H9 (cell line): ENCODE results near the gene SMYD2. TPM values are rescaled to one million over a fixed set of nuclear protein-coding genes. Genes with fewer than 3 reads are reported as not detected.

Source experiments
- DNase-seq: peaks from one replicate; pipeline ENCODE4 v3.0.0-alpha.2; 2017
- H2AFZ ChIP-seq: one replicate; pipeline ENCODE4 v1.6.1; 2013; ENCODE audit warnings: mild to moderate bottlenecking, low read length, control low read depth, moderate library complexity
- H2AK5ac ChIP-seq: 2 replicates; pipeline ENCODE4 v1.6.1; 2013; ENCODE audit warnings: low read length, control low read depth, mixed read lengths; ENCODE audit not compliant: insufficient read length
- H2BK120ac ChIP-seq: one replicate; pipeline ENCODE4 v1.6.1; 2013; ENCODE audit warnings: low read depth, mild to moderate bottlenecking, low read length, control low read depth, inconsistent platforms; ENCODE audit not compliant: poor library complexity, severe bottlenecking
- H2BK12ac ChIP-seq: 2 replicates; pipeline ENCODE4 v1.6.1; 2013; ENCODE audit warnings: low read length, control low read depth, mixed read lengths, low read depth; ENCODE audit not compliant: insufficient read length
- H2BK15ac ChIP-seq: 2 replicates; pipeline ENCODE4 v1.6.1; 2013; ENCODE audit warnings: low read depth, low read length, control low read depth
- H2BK20ac ChIP-seq: one replicate; pipeline ENCODE4 v1.6.1; 2013; ENCODE audit warnings: low read depth, mild to moderate bottlenecking, low read length, control low read depth, inconsistent platforms; ENCODE audit not compliant: poor library complexity, severe bottlenecking
- H2BK5ac ChIP-seq: 2 replicates; pipeline ENCODE4 v1.6.1; 2013; ENCODE audit warnings: low read length, control low read depth, mixed read lengths; ENCODE audit not compliant: insufficient read length
- H3K14ac ChIP-seq: 2 replicates; pipeline ENCODE4 v1.6.1; 2013; ENCODE audit warnings: low read length, control low read depth; ENCODE audit not compliant: insufficient read depth
- H3K18ac ChIP-seq: 2 replicates; pipeline ENCODE4 v1.6.1; 2013; ENCODE audit warnings: low read depth, mild to moderate bottlenecking, mixed read lengths, low read length, control low read depth; ENCODE audit not compliant: insufficient read length
- H3K23ac ChIP-seq: 2 replicates; pipeline ENCODE4 v1.6.1; 2013; ENCODE audit warnings: low read length, control low read depth, mixed read lengths, low read depth; ENCODE audit not compliant: insufficient read length
- H3K23me2 ChIP-seq: 2 replicates; pipeline ENCODE4 v1.6.1; 2013; ENCODE audit warnings: low read depth, mild to moderate bottlenecking, mixed read lengths, low read length, control low read depth; ENCODE audit not compliant: insufficient read length, poor library complexity, severe bottlenecking
- H3K27ac ChIP-seq: 2 replicates; pipeline ENCODE4 v1.5.1; 2013; ENCODE audit warnings: low read length, control low read depth, mixed read lengths, low read depth; ENCODE audit not compliant: insufficient read length
- H3K27me3 ChIP-seq: 2 replicates; pipeline ENCODE4 v1.6.1; 2013; ENCODE audit warnings: low read length, control low read depth, inconsistent platforms; ENCODE audit not compliant: insufficient read depth
- H3K4ac ChIP-seq: 2 replicates; pipeline ENCODE4 v1.6.1; 2013; ENCODE audit warnings: low read depth, mild to moderate bottlenecking, control low read depth, inconsistent platforms, low read length, moderate library complexity
- H3K4me1 ChIP-seq: 2 replicates; pipeline ENCODE4 v1.6.1; 2013; ENCODE audit warnings: low read length, control low read depth, inconsistent platforms; ENCODE audit not compliant: insufficient read depth
- H3K4me2 ChIP-seq: 2 replicates; pipeline ENCODE4 v1.6.1; 2013; ENCODE audit warnings: low read length, control low read depth, mixed read lengths; ENCODE audit not compliant: insufficient read length, insufficient read depth
- H3K56ac ChIP-seq: 2 replicates; pipeline ENCODE4 v1.6.1; 2013; ENCODE audit warnings: low read depth, mild to moderate bottlenecking, mixed read lengths, low read length, control low read depth; ENCODE audit not compliant: insufficient read length
- H3K79me1 ChIP-seq: 2 replicates; pipeline ENCODE4 v1.6.1; 2013; ENCODE audit warnings: low read depth, mild to moderate bottlenecking, moderate library complexity, low read length, control low read depth, inconsistent platforms; ENCODE audit not compliant: insufficient read depth, poor library complexity, severe bottlenecking
- H3K79me2 ChIP-seq: 2 replicates; pipeline ENCODE4 v1.6.1; 2013; ENCODE audit warnings: low read length, control low read depth, inconsistent platforms; ENCODE audit not compliant: insufficient read depth
- H3K9ac ChIP-seq: 2 replicates; pipeline ENCODE4 v1.6.1; 2013; ENCODE audit warnings: low read length, control low read depth, mixed read lengths; ENCODE audit not compliant: insufficient read length; ENCODE audit errors: extremely low read depth
- H3K9me3 ChIP-seq: one replicate; pipeline ENCODE4 v1.6.1; 2013; ENCODE audit warnings: low read depth, low read length, inconsistent platforms; ENCODE audit not compliant: control insufficient read depth
- H3T11ph ChIP-seq: one replicate; pipeline ENCODE4 v1.6.1; 2013; ENCODE audit warnings: mild to moderate bottlenecking, low read length, control low read depth, inconsistent platforms
- H4K20me1 ChIP-seq: one replicate; pipeline ENCODE4 v1.6.1; 2013; ENCODE audit not compliant: control insufficient read depth, insufficient read length, insufficient read depth
- H4K5ac ChIP-seq: 2 replicates; pipeline ENCODE4 v1.6.1; 2013; ENCODE audit warnings: low read depth, mild to moderate bottlenecking, mixed read lengths, low read length, control low read depth; ENCODE audit not compliant: insufficient read length
- H4K8ac ChIP-seq: replicated peaks from 2 replicates; pipeline ENCODE4 v1.6.1; 2013; ENCODE audit warnings: low read length, control low read depth, mixed read lengths, low read depth; ENCODE audit not compliant: insufficient read length
- H4K91ac ChIP-seq: 2 replicates; pipeline ENCODE4 v1.6.1; 2013; ENCODE audit warnings: low read depth, mild to moderate bottlenecking, moderate library complexity, mixed read lengths, low read length, control low read depth; ENCODE audit not compliant: insufficient read length
- H3K27ac Mint-ChIP-seq, 3 experiments: 2 replicates in 2 of 3; 3 replicates in 1 of 3; pipeline ENCODE4 v1.8.0; 2020 to 2021; ENCODE audit warnings: mixed read lengths in 3 of 3, mild to moderate bottlenecking in 1 of 3, moderate library complexity in 1 of 3
- H3K27me3 Mint-ChIP-seq: 2 replicates; pipeline ENCODE4 v1.8.0; 2021; ENCODE audit warnings: low read depth, mild to moderate bottlenecking, moderate library complexity, mixed read lengths
- H3K36me3 Mint-ChIP-seq, 3 experiments: 2 replicates in 2 of 3; 3 replicates in 1 of 3; pipeline ENCODE4 v1.8.0; 2020 to 2021; ENCODE audit warnings: low read depth in 3 of 3, mixed read lengths in 3 of 3; ENCODE audit not compliant: insufficient read depth in 1 of 3
- H3K4me1 Mint-ChIP-seq, 2 experiments: 2 replicates each; pipeline ENCODE4 v1.8.0; 2020; ENCODE audit warnings: mixed read lengths in 2 of 2
- H3K4me3 Mint-ChIP-seq, 2 experiments: 2 replicates in 1 of 2; 3 replicates in 1 of 2; pipeline ENCODE4 v1.8.0; 2020 to 2021; ENCODE audit warnings: mild to moderate bottlenecking in 2 of 2, mixed read lengths in 2 of 2, moderate library complexity in 1 of 2
- H3K9me3 Mint-ChIP-seq, 2 experiments: 2 replicates in 1 of 2; 3 replicates in 1 of 2; pipeline ENCODE4 v1.8.0; 2020; ENCODE audit warnings: mild to moderate bottlenecking in 2 of 2, mixed read lengths in 2 of 2, moderate library complexity in 1 of 2
- CTCF ChIP-seq: fragments of 200-600 bp; sonication (generic); conservative IDR thresholded peaks from 3 replicates; pipeline ENCODE4 v1.8.0; 2021; ENCODE audit warnings: antibody characterized with exemption, mild to moderate bottlenecking
- WGBS: extraction: QIAGEN DNeasy Blood & Tissue Kit; methylation state at CpG from one replicate; pipeline ENCODE4 v1.1.7; 2013; ENCODE audit warnings: missing lambda C conversion rate, low lambda C conversion rate, mixed read lengths; ENCODE audit not compliant: insufficient read length; ENCODE audit errors: extremely low coverage; 5-methylcytosine and 5-hydroxymethylcytosine counted together
- total RNA-seq: library from RNA; stranded (reverse); gene quantifications from 2 replicates; pipeline ENCODE4 v1.2.1, GENCODE V29; 2021

SMYD2 gene
- total RNA-seq, 1 experiment from 2014 or later, result 10.9 TPM

DNA sequence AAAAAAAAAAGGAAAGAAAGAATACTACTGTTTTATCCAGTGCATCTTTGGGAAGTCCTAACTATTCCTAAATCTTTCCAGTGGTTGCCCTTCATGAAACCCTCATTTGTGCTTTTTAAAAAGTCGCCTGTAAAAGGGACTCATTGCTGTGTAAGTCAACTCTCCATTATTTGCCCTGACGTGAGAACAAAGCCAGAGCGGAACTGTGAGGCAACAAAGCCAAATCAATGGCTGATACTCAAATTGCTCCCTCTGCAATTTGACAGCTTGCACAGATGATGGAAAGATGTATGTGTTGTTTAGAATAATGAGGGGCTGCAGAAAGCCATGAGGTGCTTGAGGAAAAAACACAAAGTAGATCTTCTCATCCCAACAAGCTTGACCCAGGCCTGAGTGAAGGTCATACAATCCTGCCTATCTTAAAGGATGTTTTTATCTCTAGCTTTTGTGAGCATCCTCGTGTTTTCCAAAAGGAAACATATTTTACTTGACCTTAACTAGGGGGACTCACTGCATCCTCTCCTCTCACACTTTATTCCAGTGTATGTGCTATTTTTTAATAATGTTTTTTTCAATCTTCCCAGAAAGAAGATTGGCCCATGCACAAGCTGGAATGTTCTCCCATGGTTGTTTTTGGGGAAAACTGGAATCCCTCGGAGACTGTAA lies 33.4 kb downstream of the SMYD2 start:
- Histone ChIP-seq H3T11ph (no peak overlapping the region), H4K5ac (no peak overlapping the region), H3K4ac (no peak overlapping the region), H3K27ac (no peak overlapping the region), H2AK5ac (no peak overlapping the region), H3K4me2 (no peak overlapping the region), H2AFZ (no peak overlapping the region), H2BK15ac (no peak overlapping the region), H3K9ac (no peak overlapping the region), H2BK5ac (no peak overlapping the region), H2BK120ac (no peak overlapping the region), H3K14ac (no peak overlapping the region), H2BK12ac (no peak overlapping the region), H3K9me3 (no peaks in the 10 kb centered on the region), H4K8ac (no peak overlapping the region), H2BK20ac (no peak overlapping the region), H3K4me1 (peaks cover 11% of the 10 kb centered on the region; the same call in 1 of the 2 replicates), H4K20me1 (no peaks in the 10 kb centered on the region), H3K23ac (no peak overlapping the region), H3K79me1 (no peaks in the 10 kb centered on the region), H4K91ac (no peak overlapping the region), H3K18ac (no peak overlapping the region), H3K56ac (no peak overlapping the region), H3K79me2 (no peaks in the 10 kb centered on the region), H3K23me2 (no peaks in the 10 kb centered on the region), H3K27me3 (peaks cover 27% of the 10 kb centered on the region)
- TF ChIP-seq CTCF, result no peak
- no CpG with 5 or more reads among the region's 5 CpGs for WGBS
- no peak for DNase-seq
- H3K27ac Mint-ChIP-seq, result no peak overlapping the region
- H3K4me3 Mint-ChIP-seq, result no peak overlapping the region
- peaks cover 77% of the 10 kb centered on the region for H3K27me3 Mint-ChIP-seq
- peaks cover 0 to 2% (median 0%) of the 10 kb centered on the region in 3 experiments; a peak in 3 of 7 replicates for H3K36me3 Mint-ChIP-seq
- peaks cover 62 to 63% of the 10 kb centered on the region in 2 experiments for H3K4me1 Mint-ChIP-seq
- H3K9me3 Mint-ChIP-seq, result no peaks in the 10 kb centered on the region; a peak in 1 of 5 replicates
